ENCODE results near the gene GAMT.

DNA sequence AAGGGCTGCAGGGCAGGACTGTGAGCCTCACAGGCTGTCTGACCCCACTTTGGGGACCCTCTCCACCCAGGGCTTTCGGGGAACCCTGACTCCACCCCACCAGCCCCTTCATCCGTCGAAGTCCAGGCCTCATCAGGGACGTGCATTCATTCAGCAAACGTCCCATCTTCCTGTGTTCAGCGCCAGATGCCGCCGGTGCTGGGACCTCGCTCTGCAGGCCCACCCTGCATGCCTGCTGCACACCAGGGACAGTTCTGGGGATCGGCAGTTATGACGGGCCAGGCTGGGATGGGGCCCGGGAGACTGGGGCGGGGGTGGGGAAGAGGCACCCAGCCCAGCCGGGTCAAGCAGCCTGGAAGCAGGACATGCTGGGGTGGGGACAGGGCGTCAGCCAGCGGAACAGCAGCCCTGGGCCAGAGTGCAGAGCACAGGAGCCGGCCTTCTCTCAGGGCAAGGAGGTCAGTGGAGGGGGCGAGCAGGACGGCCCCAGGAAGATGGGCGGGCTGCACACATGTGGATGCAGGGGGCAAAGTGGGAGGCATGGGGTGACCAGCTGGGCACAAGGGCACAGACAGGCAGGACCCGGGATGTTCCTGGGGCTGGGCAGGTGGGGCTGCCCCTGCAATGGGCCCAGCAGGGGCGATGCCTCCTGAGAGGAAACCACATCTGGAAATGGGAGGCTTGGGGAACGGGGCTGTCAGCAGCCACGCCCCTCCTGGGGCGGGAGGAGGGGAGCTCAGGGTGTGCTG lies 5.1 kb downstream of the GAMT start:
- TF ChIP-seq POLR2A (IDR thresholded peaks at IDR 0.05) = no peak
- TF ChIP-seq CTCF (IDR thresholded peaks at IDR 0.05) = no peak
